ENCODE data around the gene KLK5.

- no peak for TF ChIP-seq GZF1 (CRISPR knock-in tag; IDR thresholded peaks at IDR 0.05)
- no peak for TF ChIP-seq HINFP (CRISPR knock-in tag; IDR thresholded peaks at IDR 0.05; ENCODE audit: low read depth)
- TF ChIP-seq, protein P1, sequence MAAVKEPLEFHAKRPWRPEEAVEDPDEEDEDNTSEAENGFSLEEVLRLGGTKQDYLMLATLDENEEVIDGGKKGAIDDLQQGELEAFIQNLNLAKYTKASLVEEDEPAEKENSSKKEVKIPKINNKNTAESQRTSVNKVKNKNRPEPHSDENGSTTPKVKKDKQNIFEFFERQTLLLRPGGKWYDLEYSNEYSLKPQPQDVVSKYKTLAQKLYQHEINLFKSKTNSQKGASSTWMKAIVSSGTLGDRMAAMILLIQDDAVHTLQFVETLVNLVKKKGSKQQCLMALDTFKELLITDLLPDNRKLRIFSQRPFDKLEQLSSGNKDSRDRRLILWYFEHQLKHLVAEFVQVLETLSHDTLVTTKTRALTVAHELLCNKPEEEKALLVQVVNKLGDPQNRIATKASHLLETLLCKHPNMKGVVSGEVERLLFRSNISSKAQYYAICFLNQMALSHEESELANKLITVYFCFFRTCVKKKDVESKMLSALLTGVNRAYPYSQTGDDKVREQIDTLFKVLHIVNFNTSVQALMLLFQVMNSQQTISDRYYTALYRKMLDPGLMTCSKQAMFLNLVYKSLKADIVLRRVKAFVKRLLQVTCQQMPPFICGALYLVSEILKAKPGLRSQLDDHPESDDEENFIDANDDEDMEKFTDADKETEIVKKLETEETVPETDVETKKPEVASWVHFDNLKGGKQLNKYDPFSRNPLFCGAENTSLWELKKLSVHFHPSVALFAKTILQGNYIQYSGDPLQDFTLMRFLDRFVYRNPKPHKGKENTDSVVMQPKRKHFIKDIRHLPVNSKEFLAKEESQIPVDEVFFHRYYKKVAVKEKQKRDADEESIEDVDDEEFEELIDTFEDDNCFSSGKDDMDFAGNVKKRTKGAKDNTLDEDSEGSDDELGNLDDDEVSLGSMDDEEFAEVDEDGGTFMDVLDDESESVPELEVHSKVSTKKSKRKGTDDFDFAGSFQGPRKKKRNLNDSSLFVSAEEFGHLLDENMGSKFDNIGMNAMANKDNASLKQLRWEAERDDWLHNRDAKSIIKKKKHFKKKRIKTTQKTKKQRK (IDR thresholded peaks at IDR 0.05; ENCODE audit: low read length) = no peak
Measured at GRCh38 chr19:50947123-50947522, 5.7 kb downstream of the KLK5 start.
